Right atrium auricular region (tissue), 2 donors: Measurements from ENCODE around the gene ZNF774. TPM values are rescaled to one million over a fixed set of nuclear protein-coding genes. Genes with fewer than 3 reads are reported as not detected.
"Not testable (repeated sequence)": the region's sequence is repeated elsewhere in the genome, so short reads cannot be mapped to it uniquely, and the experiment has no call there.

Experiments
- DNase-seq: peaks from one replicate; pipeline ENCODE4 v3.0.0-alpha.2; 2019; ENCODE audit warnings: low spot score
- H3K27ac ChIP-seq, 2 donors: fragments of 200-600 bp; sonication (generic); 1 replicate in 1 of 2; 2 replicates in 1 of 2; pipeline ENCODE4 v1.5.1; 2016 to 2019
- H3K27me3 ChIP-seq, 2 donors: fragments of 200-600 bp; sonication (generic); one replicate each; pipeline versions ENCODE4 v1.5.1 to v1.6.0; 2017 to 2019
- H3K36me3 ChIP-seq: fragments of 200-600 bp; sonication (generic); one replicate; pipeline ENCODE4 v1.5.1; 2016
- H3K4me1 ChIP-seq, 2 donors: fragments of 200-600 bp; sonication (generic); one replicate each; pipeline versions ENCODE4 v1.5.1 to v1.6.0; 2017 to 2019
- H3K4me3 ChIP-seq, 2 donors: fragments of 200-600 bp; sonication (generic); 1 replicate in 1 of 2; 2 replicates in 1 of 2; pipeline ENCODE4 v1.5.1; 2017 to 2019; ENCODE audit warnings: mild to moderate bottlenecking in 1 of 2, moderate library complexity in 1 of 2
- H3K9me3 ChIP-seq, 2 donors: fragments of 200-600 bp; sonication (generic); one replicate each; pipeline ENCODE4 v1.5.1; 2019
- CTCF ChIP-seq, 2 donors: fragments of 200-600 bp; sonication (generic); IDR thresholded peaks; one replicate each; pipeline ENCODE4 v1.5.1; 2019; ENCODE audit warnings: antibody characterized with exemption in 2 of 2
- total RNA-seq, 2 donors: library from RNA; depleted of rRNA; stranded (reverse); fragments of >200 nt; gene quantifications; one replicate each; pipeline ENCODE4 v1.1.0, GENCODE V29; 2016

Gene ZNF774
- total RNA-seq, 2 donors from 2014 or later = 3.7 to 4.3 TPM

- Histone ChIP-seq H3K4me3 (no peak overlapping the region), H3K27ac (no peak overlapping the region), H3K9me3 (no peaks in the 10 kb centered on the region), H3K36me3 (no peaks in the 10 kb centered on the region), H3K4me1 (peaks cover 0 to 3% of the 10 kb centered on the region in 2 donors), H3K27me3 (no peaks in the 10 kb centered on the region)
- TF ChIP-seq CTCF (IDR thresholded peaks at IDR 0.05) = no peak
- DNase-seq = no peak
These were observed 14.8 kb upstream of the ZNF774 start for GRCh38 chr15:90337256-90337655.

- Histone ChIP-seq H3K4me1 (peaks cover 0 to 16% of the 10 kb centered on the region in 2 donors), H3K9me3 (no peaks in the 10 kb centered on the region), H3K27ac (no peak overlapping the region), H3K36me3 (no peaks in the 10 kb centered on the region), H3K4me3 (no peak overlapping the region), H3K27me3 (no peaks in the 10 kb centered on the region)
- no peak for TF ChIP-seq CTCF (IDR thresholded peaks at IDR 0.05)
- DNase-seq = no peak
These were observed 13.6 kb upstream of the ZNF774 start for GRCh38 chr15:90338532-90338931.

- Histone ChIP-seq H3K4me1 (peaks cover 0 to 19% of the 10 kb centered on the region in 2 donors), H3K36me3 (no peaks in the 10 kb centered on the region), H3K4me3 (no peak overlapping the region), H3K27ac (no peak overlapping the region), H3K9me3 (no peaks in the 10 kb centered on the region), H3K27me3 (no peaks in the 10 kb centered on the region)
- TF ChIP-seq CTCF (IDR thresholded peaks at IDR 0.05) = no peak
- DNase-seq = no peak
These were observed 11.7 kb upstream of the ZNF774 start for GRCh38 chr15:90340345-90340744.

- DNase-seq = peak; percentile 60
- Histone ChIP-seq H3K27me3 (no peaks in the 10 kb centered on the region), H3K36me3 (no peaks in the 10 kb centered on the region), H3K27ac (peak overlapping the region; percentile 11 to 47), H3K4me3 (no peak overlapping the region), H3K9me3 (no peaks in the 10 kb centered on the region), H3K4me1 (peaks cover 0 to 19% of the 10 kb centered on the region in 2 donors)
- TF ChIP-seq CTCF (IDR thresholded peaks at IDR 0.05) = no peak
These were observed 8.7 kb upstream of the ZNF774 start for GRCh38 chr15:90343302-90343790.

- H3K36me3 ChIP-seq = no peaks in the 10 kb centered on the region
- no peaks in the 10 kb centered on the region for H3K27me3 ChIP-seq
- H3K9me3 ChIP-seq = no peaks in the 10 kb centered on the region
- peaks cover 0 to 19% of the 10 kb centered on the region in 2 donors for H3K4me1 ChIP-seq
- no peak for DNase-seq
- TF ChIP-seq CTCF (IDR thresholded peaks at IDR 0.05) = no peak
- H3K4me3 ChIP-seq = no peak overlapping the region
- peak overlapping the region in 1 of 2 donors; percentile 47 for H3K27ac ChIP-seq
These were observed 7.4 kb upstream of the ZNF774 start for GRCh38 chr15:90344662-90345061.

- H3K4me1 ChIP-seq = peaks cover 0 to 19% of the 10 kb centered on the region in 2 donors
- H3K9me3 ChIP-seq = no peaks in the 10 kb centered on the region
- H3K4me3 ChIP-seq = no peak overlapping the region
- no peak overlapping the region for H3K27ac ChIP-seq
- H3K27me3 ChIP-seq = no peaks in the 10 kb centered on the region
- TF ChIP-seq CTCF (IDR thresholded peaks at IDR 0.05) = no peak
- no peak for DNase-seq
- H3K36me3 ChIP-seq = no peaks in the 10 kb centered on the region
These were observed 6.2 kb upstream of the ZNF774 start for GRCh38 chr15:90345857-90346256.

GRCh38 chr15:90347431-90348065, 4.5 kb upstream of the ZNF774 start:
- H3K4me3 ChIP-seq, DNase-seq, H3K27me3 ChIP-seq, H3K36me3 ChIP-seq, H3K9me3 ChIP-seq, H3K27ac ChIP-seq: not testable (repeated sequence)
- peaks cover 0 to 21% of the 10 kb centered on the region in 2 donors for H3K4me1 ChIP-seq
